GM19025 (cell line): ENCODE results near the gene ABCC6.

Experiments
- ATAC-seq: cut with Tn5 transposase; IDR thresholded peaks from one replicate; pipeline ENCODE4 v1.9.1; 2021; ENCODE audit warnings: mild to moderate bottlenecking, low read depth, moderate library complexity; ENCODE audit not compliant: unreplicated experiment

Gene ABCC6

GRCh38 chr16:16146380-16147315 is 76.6 kb downstream of the ABCC6 start:
- ATAC-seq: no peak

DNA sequence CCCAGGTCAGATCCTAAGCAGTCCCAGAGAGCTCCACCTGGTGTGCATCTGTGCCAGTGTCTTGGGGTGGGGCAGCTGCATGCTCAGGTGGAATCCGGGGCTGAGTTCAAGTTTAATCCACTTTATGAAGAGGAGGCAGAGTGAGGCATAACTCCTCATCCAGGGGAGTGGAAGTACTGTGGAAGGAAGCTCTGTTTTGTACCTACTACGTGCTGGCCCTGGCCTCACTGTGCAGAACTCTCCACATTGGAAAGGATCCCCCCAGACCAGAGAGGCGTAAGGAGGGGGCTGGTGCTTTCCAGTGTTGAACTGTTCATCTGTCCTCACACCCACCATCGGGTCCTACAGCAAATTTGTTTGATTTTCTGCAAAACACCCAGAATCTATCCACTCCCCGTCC is 78.0 kb downstream of the ABCC6 start:
- ATAC-seq: no peak

DNA sequence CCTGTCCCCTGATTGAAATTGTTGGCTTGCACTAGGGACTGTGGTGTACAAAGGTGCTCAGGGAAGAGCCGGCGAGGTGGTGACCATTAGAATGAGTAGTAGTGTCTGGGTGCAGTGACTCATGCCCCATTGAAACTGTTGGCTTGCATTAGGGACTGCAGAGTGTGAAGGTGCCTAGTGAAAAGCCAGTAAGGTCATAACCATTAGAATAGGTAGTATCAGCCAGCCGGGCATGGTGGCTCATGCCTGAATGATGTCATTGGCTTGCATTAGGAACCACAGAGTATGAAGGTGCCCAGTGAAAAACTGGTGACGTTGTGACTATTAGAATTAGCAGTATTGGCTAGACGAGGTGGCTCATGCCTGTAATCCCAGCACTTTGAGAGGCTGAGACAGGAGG is 78.9 kb downstream of the ABCC6 start:
- ATAC-seq: no peak

- ATAC-seq: no peak
These were observed 79.4 kb downstream of the ABCC6 start for GRCh38 chr16:16143931-16144330.

DNA sequence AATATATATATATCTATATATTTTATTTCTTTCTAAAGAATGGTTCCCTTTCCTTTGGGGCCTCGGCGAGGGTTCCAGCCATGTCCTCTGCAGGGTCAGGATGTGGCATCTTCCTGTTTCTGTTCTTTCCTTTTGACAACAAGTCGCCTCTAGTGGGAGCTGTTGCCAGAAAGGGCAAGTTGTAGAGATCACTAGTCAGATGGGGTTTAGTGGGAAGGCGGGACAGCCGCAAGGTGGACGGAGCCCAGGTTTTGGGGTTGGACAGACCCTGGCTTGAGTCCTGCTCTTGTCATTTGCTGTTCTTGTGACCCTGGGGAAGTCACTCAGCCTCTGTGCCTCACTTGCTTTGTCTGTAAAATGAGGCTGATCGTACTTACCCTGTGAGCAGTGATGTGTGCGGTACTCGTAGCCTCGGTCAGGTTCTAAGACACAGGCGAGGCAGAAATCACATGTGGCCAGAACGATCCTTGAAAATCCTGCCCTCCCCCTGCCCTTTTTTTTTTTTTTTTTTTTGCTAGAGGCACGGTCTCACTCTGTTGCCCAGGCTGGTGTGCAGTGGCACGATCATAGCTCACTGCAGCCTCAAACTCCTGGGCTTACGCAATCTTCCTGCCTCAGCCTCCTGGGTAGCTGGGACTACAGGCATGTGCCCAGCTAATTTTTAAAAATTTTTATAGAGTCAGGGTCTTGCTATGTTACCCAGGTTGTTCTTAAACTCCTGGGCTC is 80.1 kb downstream of the ABCC6 start:
- no peak for ATAC-seq

- no peak for ATAC-seq
These were observed 81.4 kb downstream of the ABCC6 start for GRCh38 chr16:16141784-16142396.

DNA sequence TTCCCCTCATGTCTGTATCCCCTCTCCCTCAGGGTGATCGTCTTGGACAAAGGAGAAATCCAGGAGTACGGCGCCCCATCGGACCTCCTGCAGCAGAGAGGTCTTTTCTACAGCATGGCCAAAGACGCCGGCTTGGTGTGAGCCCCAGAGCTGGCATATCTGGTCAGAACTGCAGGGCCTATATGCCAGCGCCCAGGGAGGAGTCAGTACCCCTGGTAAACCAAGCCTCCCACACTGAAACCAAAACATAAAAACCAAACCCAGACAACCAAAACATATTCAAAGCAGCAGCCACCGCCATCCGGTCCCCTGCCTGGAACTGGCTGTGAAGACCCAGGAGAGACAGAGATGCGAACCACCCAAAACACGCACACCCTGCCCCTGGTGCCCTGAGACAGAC is 82.2 kb downstream of the ABCC6 start:
- ATAC-seq: no peak

DNA sequence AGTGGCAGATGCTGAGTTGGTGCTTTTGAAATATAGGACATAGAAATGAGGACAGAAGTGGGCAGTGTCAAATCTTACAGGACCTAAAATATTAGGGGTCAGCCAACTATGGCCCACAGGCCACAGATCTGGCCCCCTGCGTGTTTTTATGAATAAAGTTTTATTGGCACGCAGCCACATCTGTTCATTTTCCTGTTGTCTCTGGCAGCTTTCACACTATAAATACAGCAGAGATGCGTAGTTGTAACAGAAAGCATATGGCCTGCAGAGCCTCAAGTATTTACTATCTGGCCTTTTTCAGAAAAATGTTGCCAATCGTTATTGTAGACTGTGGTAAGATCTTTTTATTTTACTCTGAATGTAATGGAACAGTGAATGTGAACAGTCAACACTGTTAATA is 82.8 kb downstream of the ABCC6 start:
- ATAC-seq: no peak

- no peak for ATAC-seq
These were observed 83.5 kb downstream of the ABCC6 start for GRCh38 chr16:16139806-16140205.

GRCh38 chr16:16139061-16139460 is 84.2 kb downstream of the ABCC6 start:
- ATAC-seq: no peak

DNA sequence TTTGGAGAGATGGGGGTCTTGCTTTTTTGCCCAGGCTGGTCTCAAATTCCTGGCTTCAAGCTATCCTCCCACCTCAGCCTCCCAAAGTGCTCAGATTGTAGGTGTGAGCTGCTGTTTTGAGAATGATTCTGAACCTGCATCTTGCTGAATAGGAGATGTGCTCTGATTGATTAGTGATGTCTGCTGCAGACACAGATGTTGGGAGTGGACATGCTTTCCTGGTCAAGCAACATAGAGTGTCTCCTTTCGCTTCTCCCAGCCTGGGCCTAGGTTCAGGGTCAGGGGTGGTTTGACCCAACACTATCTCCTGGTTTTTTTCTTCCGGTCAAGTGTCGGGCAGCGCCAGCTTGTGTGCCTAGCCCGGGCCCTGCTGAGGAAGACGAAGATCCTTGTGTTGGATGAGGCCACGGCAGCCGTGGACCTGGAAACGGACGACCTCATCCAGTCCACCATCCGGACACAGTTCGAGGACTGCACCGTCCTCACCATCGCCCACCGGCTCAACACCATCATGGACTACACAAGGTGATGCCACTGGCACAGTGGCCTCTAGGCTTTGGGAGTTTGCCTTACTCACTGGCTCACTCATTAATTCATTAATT is 85.2 kb downstream of the ABCC6 start:
- no peak for ATAC-seq

GRCh38 chr16:16137110-16137509 is 86.2 kb downstream of the ABCC6 start:
- no peak for ATAC-seq

GRCh38 chr16:16136588-16136987 is 86.7 kb downstream of the ABCC6 start:
- ATAC-seq: no peak

DNA sequence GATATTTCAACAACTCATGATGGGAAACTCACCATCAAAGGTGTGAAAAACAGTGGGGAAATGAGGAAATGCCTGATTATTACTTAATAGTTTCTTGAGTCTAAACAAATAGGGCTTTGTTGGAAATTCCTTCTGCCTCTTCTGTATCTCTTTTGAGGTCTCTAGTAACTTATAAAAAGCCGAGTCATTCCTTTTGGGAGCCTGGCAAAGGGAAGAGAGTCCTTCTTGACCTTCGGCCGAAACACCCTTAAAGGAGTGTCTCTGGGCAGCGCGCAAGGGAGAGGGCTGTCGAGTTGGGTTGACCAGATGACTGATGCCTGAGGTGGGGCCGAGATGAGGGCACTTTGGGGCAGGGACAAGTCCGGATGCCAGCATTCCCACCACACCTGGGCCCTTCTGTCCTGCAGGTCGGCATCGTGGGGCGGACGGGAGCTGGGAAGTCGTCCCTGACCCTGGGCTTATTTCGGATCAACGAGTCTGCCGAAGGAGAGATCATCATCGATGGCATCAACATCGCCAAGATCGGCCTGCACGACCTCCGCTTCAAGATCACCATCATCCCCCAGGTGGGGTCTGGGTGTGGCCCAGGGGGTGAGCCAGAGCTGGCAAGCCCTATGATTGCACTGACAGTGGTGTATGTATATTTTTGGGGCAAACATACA is 89.2 kb downstream of the ABCC6 start:
- ATAC-seq: no peak

- ATAC-seq: no peak
These were observed 91.6 kb downstream of the ABCC6 start for GRCh38 chr16:16131659-16132058.

DNA sequence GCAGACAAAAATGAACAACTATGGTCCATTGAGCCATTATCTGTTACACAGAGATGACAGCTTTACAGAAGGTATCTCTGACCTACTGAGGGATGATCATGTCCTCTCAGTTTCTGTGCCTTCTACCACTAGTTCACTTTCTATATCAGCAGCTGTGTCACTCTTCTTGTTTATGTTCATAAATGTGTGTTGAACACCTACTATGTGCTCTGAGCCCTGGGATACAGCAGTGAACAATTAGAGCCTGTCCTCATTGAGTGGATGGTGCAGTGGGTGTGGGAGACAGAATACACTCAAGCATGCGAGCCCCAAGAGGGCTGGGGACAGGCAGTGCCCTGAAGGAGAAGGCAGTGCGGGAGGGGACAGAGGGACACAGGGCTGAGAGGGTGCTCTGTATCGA is 92.1 kb downstream of the ABCC6 start:
- no peak for ATAC-seq

- no peak for ATAC-seq
These were observed 95.7 kb downstream of the ABCC6 start for GRCh38 chr16:16127469-16128116.

- ATAC-seq: no peak
These were observed 96.4 kb downstream of the ABCC6 start for GRCh38 chr16:16126896-16127295.

DNA sequence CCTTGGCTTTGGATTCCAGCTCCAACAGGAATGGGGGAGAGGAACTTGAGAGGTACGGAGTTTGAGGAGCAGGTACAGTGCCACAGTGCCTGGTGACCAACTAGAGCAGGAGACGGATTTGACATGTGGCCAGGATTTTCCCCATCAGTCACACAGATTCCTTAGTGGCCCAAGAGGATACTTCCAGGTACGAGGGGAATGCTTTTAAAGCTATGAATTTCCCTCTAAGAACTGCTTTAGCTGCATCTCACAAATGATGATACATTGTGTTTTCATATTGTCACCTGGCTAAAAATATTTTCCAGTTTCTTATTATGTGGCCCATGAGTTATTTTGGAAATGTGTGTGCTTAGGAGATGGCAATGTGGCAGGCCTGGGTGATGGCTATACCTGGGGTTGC is 98.3 kb downstream of the ABCC6 start:
- ATAC-seq: no peak

DNA sequence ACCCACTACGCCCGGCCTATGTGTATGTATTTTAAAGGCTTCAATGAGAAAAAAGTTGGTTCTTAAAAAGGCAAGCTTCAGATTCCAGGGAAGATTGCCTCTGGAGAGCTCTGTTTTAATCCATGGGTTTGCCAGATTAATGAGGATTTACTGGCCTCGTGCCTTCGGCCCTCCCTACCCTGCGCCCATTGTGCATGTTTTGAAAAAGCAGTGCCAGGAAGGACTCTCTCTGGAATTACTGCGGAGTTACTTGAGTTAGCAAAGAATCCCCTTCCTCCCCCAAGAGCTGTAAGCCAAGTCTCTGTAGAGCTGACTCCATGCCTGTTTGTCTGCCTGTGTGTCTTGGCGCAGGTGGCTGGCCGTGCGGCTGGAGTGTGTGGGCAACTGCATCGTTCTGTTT is 98.9 kb downstream of the ABCC6 start:
- no peak for ATAC-seq
